Measurements from ENCODE around the gene CNTN1. TPM values are rescaled to one million over a fixed set of nuclear protein-coding genes. Genes with fewer than 3 reads are reported as not detected.

Gene CNTN1
- total RNA-seq, 1 experiment from 2014 or later: 3.0 TPM

DNA sequence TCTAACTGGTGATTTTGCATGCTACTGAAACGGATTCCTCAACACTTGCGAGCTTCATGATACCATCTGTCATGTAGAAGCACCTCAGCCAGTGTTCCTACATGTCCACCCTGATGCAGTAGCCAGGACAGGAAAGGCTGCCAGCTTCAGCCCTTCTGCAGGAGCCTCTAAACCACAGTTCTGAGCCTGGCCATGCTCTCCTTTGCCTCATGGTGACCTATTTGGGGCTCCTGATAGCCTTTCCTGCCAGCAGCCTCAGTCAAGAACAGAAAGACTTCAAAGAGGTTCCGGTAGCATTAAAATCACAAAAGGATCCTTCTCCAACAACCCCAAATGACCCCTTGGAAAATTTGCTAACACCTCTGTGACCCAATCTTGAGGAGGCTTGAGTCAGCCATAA, 96.0 kb downstream of the CNTN1 start:
- H3K79me2 ChIP-seq (ENCODE audit: insufficient read depth, low read length): no peaks in the 10 kb centered on the region
- no peak overlapping the region for H2AFZ ChIP-seq (ENCODE audit: low read depth, low read length, poor library complexity, severe bottlenecking)
- no peak overlapping the region for H3K27ac ChIP-seq (ENCODE audit: low read depth, low read length)
- H3K27me3 ChIP-seq (ENCODE audit: insufficient read depth, low read length): no peaks in the 10 kb centered on the region
- no peak overlapping the region for H3K4me2 ChIP-seq (ENCODE audit: low read length)
- no peaks in the 10 kb centered on the region; a peak in 1 of 4 replicates for H3K4me1 ChIP-seq (ENCODE audit: control insufficient read depth in 1 of 2, insufficient read depth in 2 of 2, low read length in 2 of 2)
- intact Hi-C loops (cut with micrococcal nuclease): no loop called here
- POLR2A ChIA-PET: no interaction called here
- H3K9me2 ChIP-seq (ENCODE audit: insufficient read depth): no peaks in the 10 kb centered on the region
- no peaks in the 10 kb centered on the region for H4K20me1 ChIP-seq (ENCODE audit: insufficient read depth)
- H3K9me3 ChIP-seq (ENCODE audit: control insufficient read depth in 1 of 2, insufficient read depth in 1 of 2, low read depth in 1 of 2, low read length in 2 of 2): no peaks in the 10 kb centered on the region
- no peaks in the 10 kb centered on the region for H3K36me3 ChIP-seq (ENCODE audit: control insufficient read depth in 1 of 2, insufficient read depth in 2 of 2, low read length in 2 of 2)
- ATAC-seq (no peak), DNase-seq (ENCODE audit: low read depth, low spot score) (no peak)
- no peak overlapping the region for H3K9ac ChIP-seq (ENCODE audit: low read length)
- no peak overlapping the region for H3K4me3 ChIP-seq (replicated peaks in 1 of 2; ENCODE audit: low read depth in 1 of 2, low read length in 2 of 2)
- TF ChIP-seq, protein P1, sequence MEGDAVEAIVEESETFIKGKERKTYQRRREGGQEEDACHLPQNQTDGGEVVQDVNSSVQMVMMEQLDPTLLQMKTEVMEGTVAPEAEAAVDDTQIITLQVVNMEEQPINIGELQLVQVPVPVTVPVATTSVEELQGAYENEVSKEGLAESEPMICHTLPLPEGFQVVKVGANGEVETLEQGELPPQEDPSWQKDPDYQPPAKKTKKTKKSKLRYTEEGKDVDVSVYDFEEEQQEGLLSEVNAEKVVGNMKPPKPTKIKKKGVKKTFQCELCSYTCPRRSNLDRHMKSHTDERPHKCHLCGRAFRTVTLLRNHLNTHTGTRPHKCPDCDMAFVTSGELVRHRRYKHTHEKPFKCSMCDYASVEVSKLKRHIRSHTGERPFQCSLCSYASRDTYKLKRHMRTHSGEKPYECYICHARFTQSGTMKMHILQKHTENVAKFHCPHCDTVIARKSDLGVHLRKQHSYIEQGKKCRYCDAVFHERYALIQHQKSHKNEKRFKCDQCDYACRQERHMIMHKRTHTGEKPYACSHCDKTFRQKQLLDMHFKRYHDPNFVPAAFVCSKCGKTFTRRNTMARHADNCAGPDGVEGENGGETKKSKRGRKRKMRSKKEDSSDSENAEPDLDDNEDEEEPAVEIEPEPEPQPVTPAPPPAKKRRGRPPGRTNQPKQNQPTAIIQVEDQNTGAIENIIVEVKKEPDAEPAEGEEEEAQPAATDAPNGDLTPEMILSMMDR (IDR thresholded peaks at IDR 0.05 in 2 of 3, conservative IDR thresholded peaks at IDR 0.05 in 1 of 3; ENCODE audit: borderline replicate concordance in 1 of 3, insufficient read depth in 1 of 3, low read depth in 2 of 3, low read length in 2 of 3): no peak
- no peak for TF ChIP-seq YY1 (IDR thresholded peaks at IDR 0.05; ENCODE audit: extremely low read depth, insufficient replicate concordance, low read depth, low read length)
- TF ChIP-seq JUND (IDR thresholded peaks at IDR 0.05): no peak
- no peak for TF ChIP-seq ZFX (IDR thresholded peaks at IDR 0.05)
- TF ChIP-seq SRF (IDR thresholded peaks at IDR 0.05; ENCODE audit: low read depth): no peak
- no peak for TF ChIP-seq CBX3 (IDR thresholded peaks at IDR 0.05; ENCODE audit: low read depth)
- TF ChIP-seq EZH2 (IDR thresholded peaks at IDR 0.05): no peak
- TF ChIP-seq FOSL1 (IDR thresholded peaks at IDR 0.05; ENCODE audit: low read depth): no peak
- TF ChIP-seq, protein P2, sequence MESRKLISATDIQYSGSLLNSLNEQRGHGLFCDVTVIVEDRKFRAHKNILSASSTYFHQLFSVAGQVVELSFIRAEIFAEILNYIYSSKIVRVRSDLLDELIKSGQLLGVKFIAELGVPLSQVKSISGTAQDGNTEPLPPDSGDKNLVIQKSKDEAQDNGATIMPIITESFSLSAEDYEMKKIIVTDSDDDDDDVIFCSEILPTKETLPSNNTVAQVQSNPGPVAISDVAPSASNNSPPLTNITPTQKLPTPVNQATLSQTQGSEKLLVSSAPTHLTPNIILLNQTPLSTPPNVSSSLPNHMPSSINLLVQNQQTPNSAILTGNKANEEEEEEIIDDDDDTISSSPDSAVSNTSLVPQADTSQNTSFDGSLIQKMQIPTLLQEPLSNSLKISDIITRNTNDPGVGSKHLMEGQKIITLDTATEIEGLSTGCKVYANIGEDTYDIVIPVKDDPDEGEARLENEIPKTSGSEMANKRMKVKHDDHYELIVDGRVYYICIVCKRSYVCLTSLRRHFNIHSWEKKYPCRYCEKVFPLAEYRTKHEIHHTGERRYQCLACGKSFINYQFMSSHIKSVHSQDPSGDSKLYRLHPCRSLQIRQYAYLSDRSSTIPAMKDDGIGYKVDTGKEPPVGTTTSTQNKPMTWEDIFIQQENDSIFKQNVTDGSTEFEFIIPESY (IDR thresholded peaks at IDR 0.05; ENCODE audit: extremely low read depth, insufficient replicate concordance, low read length): no peak
- TF ChIP-seq EZH2phosphoT487 (IDR thresholded peaks at IDR 0.05; ENCODE audit: borderline replicate concordance): no peak
- no peak for TF ChIP-seq SIN3A (IDR thresholded peaks at IDR 0.05; ENCODE audit: low read depth)
- TF ChIP-seq, protein P3, sequence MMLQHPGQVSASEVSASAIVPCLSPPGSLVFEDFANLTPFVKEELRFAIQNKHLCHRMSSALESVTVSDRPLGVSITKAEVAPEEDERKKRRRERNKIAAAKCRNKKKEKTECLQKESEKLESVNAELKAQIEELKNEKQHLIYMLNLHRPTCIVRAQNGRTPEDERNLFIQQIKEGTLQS (IDR thresholded peaks at IDR 0.05): no peak
- TF ChIP-seq SP1 (IDR thresholded peaks at IDR 0.05; ENCODE audit: low read depth): no peak
- no peak for TF ChIP-seq RAD21 (IDR thresholded peaks at IDR 0.05; ENCODE audit: low read depth)
- TF ChIP-seq, protein P4, sequence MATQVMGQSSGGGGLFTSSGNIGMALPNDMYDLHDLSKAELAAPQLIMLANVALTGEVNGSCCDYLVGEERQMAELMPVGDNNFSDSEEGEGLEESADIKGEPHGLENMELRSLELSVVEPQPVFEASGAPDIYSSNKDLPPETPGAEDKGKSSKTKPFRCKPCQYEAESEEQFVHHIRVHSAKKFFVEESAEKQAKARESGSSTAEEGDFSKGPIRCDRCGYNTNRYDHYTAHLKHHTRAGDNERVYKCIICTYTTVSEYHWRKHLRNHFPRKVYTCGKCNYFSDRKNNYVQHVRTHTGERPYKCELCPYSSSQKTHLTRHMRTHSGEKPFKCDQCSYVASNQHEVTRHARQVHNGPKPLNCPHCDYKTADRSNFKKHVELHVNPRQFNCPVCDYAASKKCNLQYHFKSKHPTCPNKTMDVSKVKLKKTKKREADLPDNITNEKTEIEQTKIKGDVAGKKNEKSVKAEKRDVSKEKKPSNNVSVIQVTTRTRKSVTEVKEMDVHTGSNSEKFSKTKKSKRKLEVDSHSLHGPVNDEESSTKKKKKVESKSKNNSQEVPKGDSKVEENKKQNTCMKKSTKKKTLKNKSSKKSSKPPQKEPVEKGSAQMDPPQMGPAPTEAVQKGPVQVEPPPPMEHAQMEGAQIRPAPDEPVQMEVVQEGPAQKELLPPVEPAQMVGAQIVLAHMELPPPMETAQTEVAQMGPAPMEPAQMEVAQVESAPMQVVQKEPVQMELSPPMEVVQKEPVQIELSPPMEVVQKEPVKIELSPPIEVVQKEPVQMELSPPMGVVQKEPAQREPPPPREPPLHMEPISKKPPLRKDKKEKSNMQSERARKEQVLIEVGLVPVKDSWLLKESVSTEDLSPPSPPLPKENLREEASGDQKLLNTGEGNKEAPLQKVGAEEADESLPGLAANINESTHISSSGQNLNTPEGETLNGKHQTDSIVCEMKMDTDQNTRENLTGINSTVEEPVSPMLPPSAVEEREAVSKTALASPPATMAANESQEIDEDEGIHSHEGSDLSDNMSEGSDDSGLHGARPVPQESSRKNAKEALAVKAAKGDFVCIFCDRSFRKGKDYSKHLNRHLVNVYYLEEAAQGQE (IDR thresholded peaks at IDR 0.05; ENCODE audit: low read depth): no peak
- no peak for TF ChIP-seq ELF1 (IDR thresholded peaks at IDR 0.05; ENCODE audit: borderline replicate concordance, low read depth)
- TF ChIP-seq, protein P5, sequence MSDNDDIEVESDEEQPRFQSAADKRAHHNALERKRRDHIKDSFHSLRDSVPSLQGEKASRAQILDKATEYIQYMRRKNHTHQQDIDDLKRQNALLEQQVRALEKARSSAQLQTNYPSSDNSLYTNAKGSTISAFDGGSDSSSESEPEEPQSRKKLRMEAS (IDR thresholded peaks at IDR 0.05): no peak
- no peak for TF ChIP-seq POLR2AphosphoS5 (IDR thresholded peaks at IDR 0.05; ENCODE audit: low read depth, low read length)
- RAD21 ChIA-PET (ENCODE audit: low non-redundant PET in 1 of 2, low total read pairs in 2 of 2, uncharacterized antibody in 2 of 2, unreplicated experiment in 2 of 2): no interaction called here
- CTCF ChIA-PET: no interaction called here
- BruUV-seq (replicated peaks): no TSS peak

Measured in HCT116 (cell line).